ENCODE results near the gene KIAA1328. TPM values are rescaled to one million over a fixed set of nuclear protein-coding genes. Genes with fewer than 3 reads are reported as not detected.

The KIAA1328 gene
- total RNA-seq, 1 donor from 2014 or later: 7.0 TPM

GRCh38 chr18:37277804-37278203, 448.9 kb downstream of the KIAA1328 start:
- DNase-seq (ENCODE audit: low read depth): no peak

Other genes starting within 250 kb of the KIAA1328 start
- gene TPGS2, start 125 bp upstream of the KIAA1328 start, total RNA-seq: 167 and 250 TPM in 2 replicates

Data from renal cortical epithelial cell (primary cell).